Astrocyte (in vitro differentiated cells and primary cell): ENCODE measurements around the gene ICOSLG. TPM values are rescaled to one million over a fixed set of nuclear protein-coding genes. Genes with fewer than 3 reads are reported as not detected.
"Not testable (repeated sequence)": the region's sequence is repeated elsewhere in the genome, so short reads cannot be mapped to it uniquely, and the experiment has no call there.

Experiments
- DNase-seq: peaks from one replicate; pipeline ENCODE4 v3.0.0-alpha.2; 2010; ENCODE audit warnings: low read depth
- FAIRE-seq: peaks from 2 replicates; lab custom pipeline; 2011; peaks lifted over from hg19 to GRCh38; lab: Jason Lieb, UNC
- H2AFZ ChIP-seq: 2 replicates; pipeline ENCODE4 v1.6.0; 2012; ENCODE audit warnings: low read depth, low read length, inconsistent platforms
- H3K27ac ChIP-seq: 2 replicates; pipeline ENCODE4 v1.5.1; 2011; ENCODE audit warnings: low read depth, low read length, inconsistent platforms
- H3K27me3 ChIP-seq: 2 replicates; pipeline ENCODE4 v1.6.0; 2011; ENCODE audit warnings: low read length, inconsistent platforms; ENCODE audit not compliant: insufficient read depth
- H3K36me3 ChIP-seq: 2 replicates; pipeline ENCODE4 v1.5.1; 2011; ENCODE audit warnings: low read length, inconsistent platforms; ENCODE audit not compliant: insufficient read depth
- H3K4me1 ChIP-seq: 2 replicates; pipeline ENCODE4 v1.5.1; 2011; ENCODE audit warnings: low read length, inconsistent platforms; ENCODE audit not compliant: insufficient read depth
- H3K4me2 ChIP-seq: 2 replicates; pipeline ENCODE4 v1.6.0; 2012; ENCODE audit warnings: low read length, inconsistent platforms
- H3K4me3 ChIP-seq: 2 replicates; pipeline ENCODE4 v1.5.1; 2011; ENCODE audit warnings: low read depth, mild to moderate bottlenecking, low read length, inconsistent platforms; ENCODE audit not compliant: insufficient read depth
- H3K79me2 ChIP-seq: 2 replicates; pipeline ENCODE4 v1.6.0; 2012; ENCODE audit warnings: mild to moderate bottlenecking, low read length, inconsistent platforms; ENCODE audit not compliant: insufficient read depth
- H3K9ac ChIP-seq: 2 replicates; pipeline ENCODE4 v1.6.0; 2012; ENCODE audit warnings: mild to moderate bottlenecking, low read length, inconsistent platforms
- H3K9me3 ChIP-seq: 2 replicates; pipeline ENCODE4 v1.5.1; 2012; ENCODE audit warnings: low read depth, mild to moderate bottlenecking, low read length, inconsistent platforms; ENCODE audit not compliant: insufficient read depth
- H4K20me1 ChIP-seq: 2 replicates; pipeline ENCODE4 v1.6.0; 2012; ENCODE audit warnings: low read length, inconsistent platforms; ENCODE audit not compliant: insufficient read depth
- H3K27ac Mint-ChIP-seq: one replicate; pipeline ENCODE4 v1.8.0; 2021; ENCODE audit warnings: mild to moderate bottlenecking, mixed read lengths; ENCODE audit not compliant: unreplicated experiment
- H3K27me3 Mint-ChIP-seq: one replicate; pipeline ENCODE4 v1.8.0; 2021; ENCODE audit warnings: low read depth, mixed read lengths; ENCODE audit not compliant: unreplicated experiment
- H3K36me3 Mint-ChIP-seq: one replicate; pipeline ENCODE4 v1.8.0; 2021; ENCODE audit warnings: low read depth, mixed read lengths; ENCODE audit not compliant: unreplicated experiment
- H3K4me1 Mint-ChIP-seq: one replicate; pipeline ENCODE4 v1.8.0; 2021; ENCODE audit warnings: low read depth, mixed read lengths; ENCODE audit not compliant: unreplicated experiment
- H3K4me3 Mint-ChIP-seq: one replicate; pipeline ENCODE4 v1.8.0; 2021; ENCODE audit warnings: mild to moderate bottlenecking, moderate library complexity, mixed read lengths; ENCODE audit not compliant: unreplicated experiment
- H3K9me3 Mint-ChIP-seq: one replicate; pipeline ENCODE4 v1.8.0; 2021; ENCODE audit warnings: mild to moderate bottlenecking, mixed read lengths; ENCODE audit not compliant: unreplicated experiment
- total RNA-seq: library from RNA; stranded (reverse); gene quantifications from 2 replicates; pipeline ENCODE4 v1.2.1, GENCODE V29; 2021

The ICOSLG gene
- total RNA-seq, 1 donor from 2014 or later = 4.7 TPM

DNA sequence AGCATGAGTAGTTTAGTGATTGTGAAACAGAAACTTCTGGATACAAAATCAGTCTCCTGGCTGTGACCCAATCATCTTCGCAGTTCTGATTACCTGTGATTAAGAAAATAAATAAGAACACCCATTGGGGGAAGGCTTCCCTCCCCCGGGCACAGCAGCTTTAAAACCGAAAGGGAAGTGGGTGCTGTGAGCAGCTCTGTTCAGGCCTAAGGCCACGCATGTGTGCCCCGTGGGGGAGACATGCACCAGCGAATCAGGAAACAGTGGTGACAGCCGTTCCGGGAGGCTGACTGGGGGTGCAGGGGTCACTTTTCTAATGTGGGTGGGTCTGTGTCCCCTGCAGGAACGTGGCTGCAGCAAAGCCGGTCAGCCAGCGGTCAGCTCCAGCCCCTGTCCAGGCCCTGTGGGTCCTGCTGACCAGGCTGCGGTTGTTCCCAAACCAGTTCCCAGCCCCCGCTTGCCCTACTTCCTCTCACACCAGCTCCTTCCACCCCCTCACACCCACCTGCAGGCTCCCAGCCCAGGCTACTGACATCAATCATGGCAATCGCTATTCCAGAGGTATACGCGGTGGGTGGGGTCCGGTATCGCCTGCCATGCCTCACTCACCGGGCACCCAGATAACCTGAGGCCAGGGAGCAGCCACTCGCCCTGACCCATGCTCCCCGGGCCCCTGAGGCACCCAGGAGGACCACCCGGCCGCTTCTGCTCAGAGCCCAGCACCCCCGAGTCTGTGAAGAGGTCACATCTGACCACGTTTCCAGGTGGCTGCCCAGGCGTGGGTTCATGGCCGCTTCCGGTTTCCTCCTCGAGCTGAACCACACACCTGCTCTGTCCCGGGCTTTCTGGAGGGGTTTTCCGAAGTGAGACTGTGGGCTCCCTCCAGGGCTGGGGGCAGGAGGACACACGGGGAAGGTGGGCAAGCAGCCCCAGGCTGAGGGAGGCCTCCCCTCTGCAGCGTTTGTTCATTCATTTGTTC is 33.8 kb downstream of the ICOSLG start:
- not testable (repeated sequence) for H3K27ac ChIP-seq, H3K36me3 ChIP-seq, H3K4me3 ChIP-seq, DNase-seq, H3K9ac ChIP-seq, H3K9me3 ChIP-seq, H3K9me3 Mint-ChIP-seq, H4K20me1 ChIP-seq, H3K4me1 Mint-ChIP-seq, H3K4me3 Mint-ChIP-seq, H3K27me3 Mint-ChIP-seq, H3K4me2 ChIP-seq, FAIRE-seq, H3K27me3 ChIP-seq, H2AFZ ChIP-seq, H3K27ac Mint-ChIP-seq, H3K36me3 Mint-ChIP-seq, H3K79me2 ChIP-seq, H3K4me1 ChIP-seq

DNA sequence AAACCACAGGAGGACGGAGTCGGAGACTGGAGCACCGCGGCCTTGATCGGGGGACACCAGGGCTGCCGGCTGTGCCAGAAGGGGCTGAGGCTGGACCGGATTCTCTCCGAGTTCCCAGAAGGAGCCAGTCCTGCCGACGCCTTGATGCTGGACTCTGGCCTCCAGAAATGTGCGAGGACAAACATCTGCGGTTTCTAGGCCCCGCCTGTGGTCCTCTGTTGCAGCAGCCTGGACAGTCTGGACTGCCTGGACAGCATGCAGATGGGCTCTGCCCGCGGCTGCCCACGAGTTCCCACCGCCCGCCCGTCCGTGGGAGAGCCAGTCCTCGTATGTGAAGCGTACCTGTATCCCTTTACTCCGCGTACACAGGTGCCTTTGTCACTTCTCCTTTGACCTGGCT is 34.6 kb downstream of the ICOSLG start:
- H3K9me3 Mint-ChIP-seq = not testable (repeated sequence)

DNA sequence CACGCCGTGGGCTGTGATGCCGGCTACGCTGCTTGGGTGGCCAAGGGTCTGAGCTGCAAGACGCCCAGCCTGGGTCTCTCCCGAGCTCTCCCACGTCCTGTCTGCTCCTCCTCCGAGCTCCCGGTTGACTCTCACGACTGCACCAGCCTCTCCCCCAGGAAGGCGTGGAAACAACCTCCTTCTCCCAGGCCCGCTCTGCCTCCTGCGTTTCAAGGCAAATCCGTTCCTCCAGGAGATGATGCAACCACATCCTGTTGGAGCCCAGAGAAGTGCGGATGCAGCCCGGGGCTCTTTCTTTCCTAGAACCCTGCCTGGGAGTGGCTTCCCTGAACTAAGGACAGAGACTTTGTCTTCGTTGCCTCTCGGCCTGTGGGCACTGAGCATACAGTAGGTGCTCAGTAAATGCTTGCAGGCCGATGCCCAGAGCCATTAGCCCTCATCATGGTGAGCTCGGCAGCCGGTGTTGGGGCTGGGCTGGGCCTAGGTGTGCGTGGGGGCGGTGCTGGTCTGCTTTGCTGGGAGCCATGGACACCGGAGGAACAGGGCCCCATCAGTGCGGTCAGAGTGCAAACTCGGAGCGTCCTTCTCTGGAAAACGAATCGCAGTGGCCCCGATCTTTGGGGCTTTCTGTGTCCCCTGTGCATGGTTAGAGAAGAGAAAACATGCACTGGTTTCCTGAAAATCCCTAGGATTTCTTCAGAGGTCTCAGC is 38.0 kb downstream of the ICOSLG start:
- H3K27me3 ChIP-seq, H3K9ac ChIP-seq, H3K9me3 Mint-ChIP-seq, H4K20me1 ChIP-seq, H3K79me2 ChIP-seq, H2AFZ ChIP-seq, H3K27ac ChIP-seq, DNase-seq, H3K9me3 ChIP-seq, H3K36me3 Mint-ChIP-seq, FAIRE-seq, H3K4me2 ChIP-seq, H3K36me3 ChIP-seq, H3K4me3 Mint-ChIP-seq, H3K4me1 ChIP-seq, H3K4me3 ChIP-seq, H3K27me3 Mint-ChIP-seq, H3K27ac Mint-ChIP-seq, H3K4me1 Mint-ChIP-seq: not testable (repeated sequence)

More for the DNA sequence above, 34.6 kb downstream of the ICOSLG start:
- not testable (repeated sequence) for H3K27me3 ChIP-seq, H4K20me1 ChIP-seq, H3K9ac ChIP-seq, H3K79me2 ChIP-seq, H3K27me3 Mint-ChIP-seq, H3K4me3 Mint-ChIP-seq, H3K4me2 ChIP-seq, FAIRE-seq, H3K36me3 ChIP-seq, H3K9me3 ChIP-seq, H3K36me3 Mint-ChIP-seq, H3K27ac Mint-ChIP-seq, DNase-seq, H3K4me1 ChIP-seq, H3K27ac ChIP-seq, H3K4me1 Mint-ChIP-seq, H3K4me3 ChIP-seq, H2AFZ ChIP-seq

DNA sequence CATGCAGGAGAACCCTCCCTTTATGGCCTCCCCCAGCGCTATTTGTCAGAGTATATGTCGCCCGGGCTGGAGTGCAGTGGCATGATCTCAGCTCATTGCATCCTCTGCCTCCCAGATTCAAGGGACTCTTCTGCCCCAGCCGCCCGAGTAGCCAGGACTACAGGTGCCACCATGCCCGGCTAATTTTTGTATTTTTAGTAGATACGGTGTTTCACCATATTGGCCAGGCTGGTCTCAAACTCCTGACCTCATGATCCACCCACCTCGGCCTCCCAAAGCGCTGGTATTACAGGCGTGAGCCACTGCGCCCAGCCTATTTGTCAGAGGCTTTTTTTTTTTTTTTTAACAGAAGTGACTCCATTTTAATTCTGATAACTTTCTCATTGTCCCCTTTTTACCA is 40.7 kb downstream of the ICOSLG start:
- not testable (repeated sequence) for H4K20me1 ChIP-seq, H3K36me3 Mint-ChIP-seq, H3K9ac ChIP-seq, H3K4me2 ChIP-seq, H3K27me3 ChIP-seq, DNase-seq, H3K9me3 Mint-ChIP-seq, H3K4me3 ChIP-seq, H3K27me3 Mint-ChIP-seq, H3K9me3 ChIP-seq, H3K4me1 ChIP-seq, H3K27ac ChIP-seq, FAIRE-seq, H3K79me2 ChIP-seq, H2AFZ ChIP-seq, H3K4me3 Mint-ChIP-seq, H3K36me3 ChIP-seq, H3K4me1 Mint-ChIP-seq, H3K27ac Mint-ChIP-seq
